Heart left ventricle (tissue), 16 donors: ENCODE measurements around the gene PFKP. TPM values are rescaled to one million over a fixed set of nuclear protein-coding genes. Genes with fewer than 3 reads are reported as not detected.
A peak's percentile ranks its signal among the peaks of the same experiment; 100 is the strongest.
"Not testable (repeated sequence)": the region's sequence is repeated elsewhere in the genome, so short reads cannot be mapped to it uniquely, and the experiment has no call there.

Experiments used
- ATAC-seq, 4 donors: fragments of 200-7000 bp; cut with Tn5 transposase; one replicate each; pipeline ENCODE4 v1.9.1; 2020 to 2022; ENCODE audit warnings: moderate library complexity in 4 of 4, mild to moderate bottlenecking in 3 of 4, moderate number of reproducible peaks in 1 of 4
- DNase-seq, 5 donors: peaks; one replicate each; pipeline ENCODE4 v3.0.0-alpha.2; 2020
- H3K27ac ChIP-seq, 12 donors: fragments of 200-600 bp; sonication (generic) in 4 of 12; one replicate each; pipeline versions ENCODE4 v1.5.0 to v1.8.0; 2016 to 2022; ENCODE audit warnings: mild to moderate bottlenecking in 2 of 12
- H3K27me3 ChIP-seq, 9 donors: fragments of 200-600 bp; sonication (generic) in 2 of 9; one replicate each; pipeline versions ENCODE4 v1.5.1 to v1.8.0; 2016 to 2022; ENCODE audit warnings: mild to moderate bottlenecking in 3 of 9
- H3K36me3 ChIP-seq, 9 donors: fragments of 200-600 bp; sonication (generic) in 2 of 9; one replicate each; pipeline versions ENCODE4 v1.5.0 to v1.8.0; 2018 to 2022; ENCODE audit warnings: mild to moderate bottlenecking in 2 of 9
- H3K4me1 ChIP-seq, 12 donors: fragments of 200-600 bp; sonication (generic) in 4 of 12; one replicate each; pipeline versions ENCODE4 v1.5.0 to v1.8.0; 2016 to 2022; ENCODE audit warnings: mild to moderate bottlenecking in 3 of 12
- H3K4me3 ChIP-seq, 12 donors: fragments of 200-600 bp; sonication (generic) in 4 of 12; one replicate each; pipeline versions ENCODE4 v1.5.0 to v1.8.0; 2017 to 2022; ENCODE audit warnings: mild to moderate bottlenecking in 9 of 12, moderate library complexity in 4 of 12
- H3K9me3 ChIP-seq, 12 donors: fragments of 200-600 bp; sonication (generic) in 4 of 12; one replicate each; pipeline versions ENCODE4 v1.5.0 to v1.8.0; 2016 to 2022; ENCODE audit warnings: mild to moderate bottlenecking in 1 of 12
- POLR2A ChIP-seq, 2 donors: fragments of 450-650 bp; IDR thresholded peaks; one replicate each; pipeline ENCODE4 v1.6.1; 2017; ENCODE audit warnings: antibody characterized with exemption in 2 of 2, mild to moderate bottlenecking in 2 of 2, moderate library complexity in 2 of 2
- WGBS, 4 donors: extraction: QIAGEN DNeasy Blood & Tissue Kit in 2 of 4; methylation state at CpG; one replicate each; pipeline versions ENCODE4 v1.1.5 to v1.1.7; 2013 to 2018; 5-methylcytosine and 5-hydroxymethylcytosine counted together
- intact Hi-C, 10 donors: fragments of 100-400 bp; cut with DNase I; formaldehyde crosslinking; loops; one replicate each; pipeline versions ENCODE4 v1.11.1 to v1.14.2; 2022
- polyA plus RNA-seq, 2 donors: library from polyadenylated mRNA; stranded (reverse); fragments of 200-250 nt; gene quantifications; one replicate each; pipeline ENCODE4 v1.2.3, GENCODE V29; 2013
- total RNA-seq, 9 donors: library from RNA; depleted of rRNA in 2 of 9; stranded (reverse); fragments of >200 nt in 2 of 9; fragmentation: NEBNext Ultra II Directional in 3 of 9; extraction: Animal tissue kit (Norgen Biotek cat#: 25700) in 3 of 9; gene quantifications; one replicate each; pipeline versions ENCODE4 v1.1.0 to v1.2.4, GENCODE V29; 2016 to 2023
- TF ChIP-seq, protein P1 (sequence below), 12 donors: fragments of 200-600 bp; sonication (generic) in 4 of 12; IDR thresholded peaks; one replicate each; pipeline versions ENCODE4 v1.5.0 to v1.8.0; 2018 to 2022; ENCODE audit warnings: antibody characterized with exemption in 12 of 12, mild to moderate bottlenecking in 5 of 12
- donor health status: ischemic (EF 13 %, LVEDD 7.1; RV severe dilation, severe dysfunction).
- donor health status: healthy with polysubstance abuse.
- donor health status: DM: no; HTN: yes; CAD: no.
- donor health status: DM: no; HTN: no; CAD: no.
- donor health status: ischemic (EF 25% LVEDD 6.9; RV normal size, moderate dysfunction).
- donor health status: ischemic (EF 25% LVEDD 5.7; RV mildly dilated, moderate dysfunction).
- donor health status: healthy.
- donor health status: DM: yes; HTN: yes; CAD: no.
- donor health status: ischemic (EF 35%, LVEDD 5.7; RV mildly dilated, moderate dysfunction).
- donor health status: nonischemic (EF 11% LVEDD 7.7; RV severe dilation, severe dysfunction).
- donor health status: DM: yes; HTN: yes; CAD: no.
- donor health status: PGD.
- donor health status: ischemic (EF 29% LVEDD 5.4; RV normal size, mild dysfunction).
- donor health status: nonischemic (EF 23%, LVEDD 6.1; RV moderate dilation, normal function).

Gene PFKP
- total and polyA plus RNA-seq, 11 donors, result 68.0 to 318 (median 183) TPM

DNA sequence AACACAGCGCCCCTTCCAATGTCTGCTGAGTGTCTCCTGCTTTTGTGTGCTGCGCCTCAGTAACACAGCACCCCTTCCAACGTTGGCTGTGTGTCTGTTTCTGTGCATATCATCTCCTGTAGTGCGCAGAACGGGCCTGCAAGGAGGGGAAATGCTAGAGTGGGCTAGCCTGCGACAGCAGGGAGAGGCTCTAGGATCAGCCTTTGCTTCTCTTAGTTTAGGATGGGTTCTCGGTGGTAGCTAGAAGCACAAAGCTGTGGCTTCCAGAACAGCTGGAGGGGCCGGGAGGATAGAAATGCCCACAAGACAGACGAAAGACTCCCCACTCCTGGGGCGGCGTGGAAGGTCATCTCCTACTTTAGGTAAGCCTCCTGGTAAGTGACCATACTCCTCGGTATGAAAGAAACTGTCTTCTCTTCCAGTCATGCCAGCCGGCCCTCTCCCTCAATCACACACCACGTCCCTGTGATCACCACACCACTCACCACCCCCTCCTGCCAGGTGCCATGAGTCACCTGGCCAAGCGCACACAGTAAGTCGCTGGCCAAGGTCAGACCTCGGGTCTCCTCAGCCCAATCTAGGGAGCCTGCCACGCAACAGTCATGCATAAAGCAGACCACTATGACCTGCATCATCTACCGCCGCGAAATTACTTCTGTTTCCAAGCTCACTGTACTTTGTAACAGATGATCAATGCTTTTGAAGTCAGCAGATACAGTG lies 100.4 kb downstream of the PFKP start:
- Histone ChIP-seq H3K36me3 (peaks cover 0 to 79% (median 74%) of the 10 kb centered on the region in 9 donors), H3K27ac (no peak overlapping the region), H3K27me3 (no peaks in the 10 kb centered on the region), H3K9me3 (no peaks in the 10 kb centered on the region), H3K4me1 (peaks cover 0 to 15% (median 8%) of the 10 kb centered on the region in 12 donors), H3K4me3 (no peak overlapping the region)
- TF ChIP-seq POLR2A (IDR thresholded peaks at IDR 0.05), result no peak
- TF ChIP-seq, protein P1, sequence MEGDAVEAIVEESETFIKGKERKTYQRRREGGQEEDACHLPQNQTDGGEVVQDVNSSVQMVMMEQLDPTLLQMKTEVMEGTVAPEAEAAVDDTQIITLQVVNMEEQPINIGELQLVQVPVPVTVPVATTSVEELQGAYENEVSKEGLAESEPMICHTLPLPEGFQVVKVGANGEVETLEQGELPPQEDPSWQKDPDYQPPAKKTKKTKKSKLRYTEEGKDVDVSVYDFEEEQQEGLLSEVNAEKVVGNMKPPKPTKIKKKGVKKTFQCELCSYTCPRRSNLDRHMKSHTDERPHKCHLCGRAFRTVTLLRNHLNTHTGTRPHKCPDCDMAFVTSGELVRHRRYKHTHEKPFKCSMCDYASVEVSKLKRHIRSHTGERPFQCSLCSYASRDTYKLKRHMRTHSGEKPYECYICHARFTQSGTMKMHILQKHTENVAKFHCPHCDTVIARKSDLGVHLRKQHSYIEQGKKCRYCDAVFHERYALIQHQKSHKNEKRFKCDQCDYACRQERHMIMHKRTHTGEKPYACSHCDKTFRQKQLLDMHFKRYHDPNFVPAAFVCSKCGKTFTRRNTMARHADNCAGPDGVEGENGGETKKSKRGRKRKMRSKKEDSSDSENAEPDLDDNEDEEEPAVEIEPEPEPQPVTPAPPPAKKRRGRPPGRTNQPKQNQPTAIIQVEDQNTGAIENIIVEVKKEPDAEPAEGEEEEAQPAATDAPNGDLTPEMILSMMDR (IDR thresholded peaks at IDR 0.05), result no peak
- DNase-seq, result no peak
- 90 to 95% (median 91%) methylated on average over 21 of the region's 21 CpGs for WGBS, 4 donors
- no peak for ATAC-seq
- intact Hi-C loops, result no loop called here

DNA sequence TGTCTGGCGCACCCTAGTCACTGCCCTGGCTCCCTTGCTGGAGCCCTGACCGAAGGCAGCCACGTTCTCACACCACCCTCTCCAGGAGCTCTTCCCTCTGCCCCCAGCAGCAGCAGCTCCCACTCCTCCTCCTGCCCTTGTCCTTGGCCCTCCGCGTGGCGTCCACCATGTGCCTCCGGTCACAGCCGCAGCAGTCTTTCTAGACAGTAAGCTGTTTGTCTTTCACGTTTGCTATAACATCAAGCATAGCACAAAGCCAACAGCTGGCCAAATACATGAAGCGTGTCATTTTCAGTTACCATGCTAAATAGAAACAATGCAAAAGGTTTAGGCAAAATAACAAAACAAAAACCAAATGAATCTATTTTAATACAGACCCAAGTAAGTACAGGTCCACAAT lies 101.9 kb downstream of the PFKP start:
- TF ChIP-seq POLR2A (IDR thresholded peaks at IDR 0.05), result no peak
- TF ChIP-seq, protein P1 (IDR thresholded peaks at IDR 0.05), result no peak
- WGBS, 4 donors, result 90 to 94% (median 92%) methylated on average over 10 of the region's 10 CpGs
- no peak overlapping the region for H3K27ac ChIP-seq
- no peaks in the 10 kb centered on the region for H3K9me3 ChIP-seq
- no peak for ATAC-seq
- no peak overlapping the region for H3K4me3 ChIP-seq
- H3K36me3 ChIP-seq, result peaks cover 0 to 64% (median 59%) of the 10 kb centered on the region in 9 donors
- H3K27me3 ChIP-seq, result no peaks in the 10 kb centered on the region
- peaks cover 0 to 22% (median 9%) of the 10 kb centered on the region in 12 donors for H3K4me1 ChIP-seq
- intact Hi-C loops, result no loop called here
- DNase-seq, result no peak

DNA sequence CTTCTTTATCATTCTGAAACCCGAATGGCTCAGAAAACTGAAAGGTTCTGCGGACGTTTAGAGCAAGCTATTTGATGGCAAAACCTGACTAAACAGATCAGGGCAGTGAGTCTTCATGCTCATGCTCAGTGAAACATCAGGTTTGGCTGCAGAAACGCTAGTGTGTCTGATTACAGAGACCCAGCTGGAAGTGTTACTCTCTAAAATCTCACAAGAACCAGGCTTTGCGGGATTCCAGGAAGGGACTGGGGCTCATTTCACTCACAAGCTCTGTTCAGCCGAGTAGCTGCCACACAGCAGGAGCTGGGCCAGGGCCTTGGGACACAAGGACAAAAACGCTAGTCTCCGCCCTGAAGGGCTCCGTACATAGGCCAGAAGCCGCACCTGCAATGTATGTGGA lies 102.3 kb downstream of the PFKP start:
- WGBS, 4 donors, result 89 to 92% (median 91%) methylated on average over 10 of the region's 10 CpGs
- intact Hi-C loops, result no loop called here
- DNase-seq (no peak), ATAC-seq (no peak)
- peaks cover 0 to 60% (median 55%) of the 10 kb centered on the region in 9 donors for H3K36me3 ChIP-seq
- H3K9me3 ChIP-seq, result no peaks in the 10 kb centered on the region
- H3K27me3 ChIP-seq, result no peaks in the 10 kb centered on the region
- peaks cover 0 to 22% (median 9%) of the 10 kb centered on the region in 12 donors for H3K4me1 ChIP-seq
- TF ChIP-seq, protein P1 (IDR thresholded peaks at IDR 0.05), result no peak
- TF ChIP-seq POLR2A (IDR thresholded peaks at IDR 0.05), result no peak
- H3K27ac ChIP-seq, result no peak overlapping the region
- H3K4me3 ChIP-seq, result no peak overlapping the region

DNA sequence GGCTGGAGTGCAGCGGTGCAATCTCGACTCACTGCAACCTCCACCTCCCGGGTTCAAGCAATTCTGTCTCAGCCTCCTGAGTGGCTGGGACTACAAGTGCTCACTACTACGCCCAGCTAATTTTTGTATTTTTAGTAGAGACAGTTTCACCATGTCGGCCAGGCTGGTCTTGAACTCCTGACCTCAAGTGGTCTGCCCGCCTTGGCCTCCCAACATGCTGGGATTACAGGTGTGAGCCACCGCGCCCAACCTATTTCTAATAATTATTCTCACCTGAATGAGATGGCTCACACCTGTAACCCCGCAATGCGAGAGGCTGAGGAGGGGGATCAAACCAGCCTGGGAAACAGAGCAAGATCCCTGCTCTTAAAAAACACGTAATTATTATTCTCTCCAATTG lies 104.1 kb downstream of the PFKP start:
- 90 to 92% (median 91%) methylated on average over 11 of the region's 11 CpGs for WGBS, 4 donors
- peaks cover 0 to 22% (median 9%) of the 10 kb centered on the region in 12 donors for H3K4me1 ChIP-seq
- ATAC-seq, H3K9me3 ChIP-seq, intact Hi-C loops, H3K27me3 ChIP-seq, DNase-seq: not testable (repeated sequence)
- peak overlapping the region in 11 of 12 donors; percentile 63 to 98 (median 86) for H3K4me3 ChIP-seq
- H3K27ac ChIP-seq, result peak overlapping the region in 5 of 12 donors; percentile 86 to 91 (median 90)
- peaks cover 0 to 42% (median 37%) of the 10 kb centered on the region in 9 donors for H3K36me3 ChIP-seq
